ENCODE results near the gene NUB1.

NUB1 gene

DNA sequence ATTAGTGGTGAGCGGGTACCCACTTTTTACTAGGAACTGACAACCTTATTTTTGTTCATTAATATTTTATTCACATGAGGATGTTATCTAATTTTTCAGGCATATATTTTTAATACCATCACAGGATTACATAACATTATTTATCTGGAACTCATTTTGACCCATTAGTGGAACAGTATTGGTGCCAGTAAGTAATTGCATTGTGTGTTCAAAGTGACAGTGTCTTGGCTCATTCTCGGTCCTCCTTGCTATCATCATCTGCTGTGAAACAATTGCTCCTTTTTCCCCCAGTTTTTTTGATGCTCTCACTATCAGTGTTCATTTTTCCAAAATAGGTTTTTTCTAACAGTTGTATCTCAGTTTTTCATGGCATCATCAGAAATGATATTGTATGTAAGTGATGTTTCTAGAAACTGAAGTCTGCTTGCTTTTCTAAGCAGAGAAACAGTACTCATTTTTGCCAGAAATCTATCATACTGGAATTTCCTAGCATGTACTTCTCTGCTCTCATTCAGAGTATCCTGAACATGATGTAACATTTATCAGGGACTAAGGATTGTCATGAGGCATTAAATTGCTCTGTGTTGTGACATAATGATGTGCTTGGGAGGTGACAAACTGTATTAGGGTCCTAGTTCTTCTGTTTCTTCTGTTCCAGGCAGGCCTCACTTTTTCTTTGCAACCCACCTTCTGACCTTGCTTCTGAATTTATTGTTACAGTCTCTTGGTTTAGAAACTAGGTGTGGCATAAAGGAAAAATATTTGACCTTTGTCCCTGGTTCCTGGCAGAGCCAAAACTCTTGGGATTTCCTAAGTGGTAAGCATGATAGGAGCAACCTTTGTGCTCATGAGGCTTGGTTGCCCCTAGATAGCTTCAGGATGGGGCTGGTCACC lies 4.2 kb downstream of the NUB1 start:
- DNase-seq (ENCODE audit: low spot score): no peak

GRCh38 chr7:151346470-151346769 lies 4.8 kb downstream of the NUB1 start:
- DNase-seq (ENCODE audit: low spot score): no peak

- DNase-seq (ENCODE audit: low spot score): no peak
Measured at GRCh38 chr7:151347200-151347599, 5.6 kb downstream of the NUB1 start.

DNA sequence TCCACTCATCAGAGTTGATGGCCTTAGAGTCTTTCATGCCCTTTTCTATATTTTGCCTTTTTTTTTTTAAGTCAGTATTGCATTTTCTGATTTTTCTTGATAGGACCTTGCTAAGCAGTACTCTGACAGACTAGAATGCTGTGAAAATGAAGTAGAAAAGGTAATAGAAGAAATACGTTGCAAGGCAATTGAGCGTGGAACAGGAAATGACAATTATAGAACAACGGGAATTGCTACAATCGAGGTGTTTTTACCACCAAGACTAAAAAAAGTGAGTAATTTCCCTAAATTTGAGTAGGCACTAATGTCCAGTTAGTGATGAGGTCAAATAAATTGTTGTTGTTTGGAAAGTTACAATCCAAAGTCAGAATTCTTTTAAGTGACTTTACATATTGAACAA lies 7.4 kb downstream of the NUB1 start:
- no peak for DNase-seq (ENCODE audit: low spot score)

DNA sequence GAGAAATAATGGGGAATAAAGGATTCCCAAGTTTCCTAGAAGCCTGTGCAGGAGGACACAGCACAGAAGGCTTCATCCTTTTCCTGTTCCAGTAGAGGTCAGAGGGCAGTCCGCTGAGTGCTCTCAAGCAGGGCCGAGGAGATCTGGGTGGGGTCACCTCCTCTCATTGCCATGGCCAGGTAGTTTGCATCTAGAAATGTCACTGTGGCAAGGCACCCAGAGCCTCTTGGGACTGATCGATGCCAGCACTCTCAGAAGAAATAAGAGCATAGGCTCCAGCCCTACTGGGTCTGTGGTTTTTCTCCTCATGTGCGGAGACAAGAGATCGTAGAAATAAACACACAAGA lies 7.9 kb downstream of the NUB1 start:
- no peak for DNase-seq (ENCODE audit: low spot score)

GRCh38 chr7:151351027-151351426 lies 9.4 kb downstream of the NUB1 start:
- DNase-seq (ENCODE audit: low spot score): no peak

DNA sequence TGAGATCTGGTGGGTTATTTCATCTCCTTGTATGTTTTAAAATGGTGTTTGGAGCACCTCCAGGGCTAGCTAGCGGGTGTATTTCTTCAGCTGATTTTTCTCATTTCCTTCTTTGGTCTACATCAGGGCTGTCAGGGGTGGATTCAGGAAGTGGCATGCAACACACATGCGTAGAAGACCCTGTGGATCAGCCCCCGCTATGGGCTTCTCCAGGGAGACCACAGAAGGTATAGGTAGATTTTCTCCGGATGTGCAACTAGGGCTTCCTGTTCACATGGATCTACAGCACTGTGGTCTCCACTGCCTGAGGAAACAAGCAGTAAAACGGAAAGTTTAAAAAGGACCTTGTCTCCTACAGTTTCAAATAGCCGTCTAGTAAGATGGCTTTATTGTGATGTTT lies 10.4 kb downstream of the NUB1 start:
- no peak for DNase-seq (ENCODE audit: low spot score)

DNA sequence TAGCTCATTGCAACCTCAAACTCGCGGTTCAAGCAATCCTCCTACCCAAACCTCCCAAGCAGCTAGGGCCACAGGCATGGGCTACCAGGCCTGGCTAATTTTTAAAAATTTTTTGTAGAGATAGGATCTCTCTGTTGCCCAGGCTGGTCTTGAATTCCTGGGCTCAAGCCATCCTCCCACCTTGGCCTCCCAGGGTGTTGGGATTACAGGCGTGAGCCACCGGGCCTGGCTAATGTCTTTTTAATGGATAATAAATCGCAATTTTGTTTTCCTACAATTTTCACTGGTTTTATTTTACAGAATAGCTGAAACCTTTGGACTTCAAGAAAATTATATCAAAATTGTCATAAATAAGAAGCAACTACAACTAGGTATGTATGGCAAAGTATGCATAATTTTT lies 10.9 kb downstream of the NUB1 start:
- DNase-seq (ENCODE audit: low spot score): no peak

DNA sequence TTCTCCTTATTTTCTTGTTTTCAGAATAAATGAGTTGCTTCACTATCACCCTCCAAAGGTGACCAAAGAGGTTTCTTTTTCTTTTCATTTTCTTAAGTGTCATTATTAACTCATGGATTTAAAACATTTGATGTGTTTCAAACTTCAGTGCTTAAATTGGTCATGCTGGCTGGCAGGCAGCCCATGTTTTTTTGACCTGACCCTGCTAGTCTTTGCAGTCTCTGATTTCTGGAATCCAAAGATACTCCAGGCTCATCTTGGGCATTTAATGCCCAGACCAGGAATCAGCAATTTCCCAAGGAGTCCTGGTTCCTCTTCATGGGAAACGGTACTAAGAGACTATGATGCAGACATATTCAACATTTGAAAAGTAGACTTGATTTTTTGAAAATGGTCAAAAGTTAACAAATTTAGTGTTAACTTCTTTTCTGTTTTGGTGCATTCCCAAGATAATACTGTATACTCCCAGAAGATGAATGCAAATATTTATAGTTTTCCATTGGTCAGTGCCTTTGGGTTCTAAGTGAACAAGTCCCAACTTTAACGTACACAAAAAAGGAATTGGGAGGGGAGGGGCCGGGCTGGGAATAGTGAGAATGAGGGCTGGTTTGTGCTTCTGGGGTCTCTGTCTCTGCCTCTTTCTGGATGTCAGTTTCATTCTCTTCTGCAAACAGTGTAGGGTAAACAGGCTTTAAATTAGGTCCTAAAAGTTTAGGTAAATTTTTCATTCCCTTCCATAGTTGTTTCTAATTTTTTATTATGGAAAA lies 19.8 kb downstream of the NUB1 start:
- no peak for DNase-seq (ENCODE audit: low spot score)

DNA sequence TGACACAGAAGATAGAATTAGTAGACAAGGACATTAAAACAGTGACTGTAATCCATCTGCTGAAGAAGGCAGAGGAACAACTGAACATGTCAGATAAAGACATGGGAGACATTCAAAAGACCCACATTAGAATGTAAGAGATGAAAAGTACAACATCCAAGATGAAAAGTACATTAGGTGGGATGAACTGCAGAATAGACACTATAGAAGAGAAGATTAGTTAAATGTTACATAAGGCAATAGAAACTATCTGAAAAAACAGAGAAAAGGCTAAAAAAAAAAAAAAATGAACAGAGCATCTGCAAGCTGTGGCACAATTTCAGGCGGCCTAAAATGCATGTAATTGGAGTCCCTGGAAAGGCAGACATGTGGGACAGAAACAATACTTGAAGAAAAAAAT lies 21.6 kb downstream of the NUB1 start:
- DNase-seq (ENCODE audit: low spot score): no peak

- DNase-seq (ENCODE audit: low spot score): no peak
Measured at GRCh38 chr7:151366166-151366879, 24.7 kb downstream of the NUB1 start.

DNA sequence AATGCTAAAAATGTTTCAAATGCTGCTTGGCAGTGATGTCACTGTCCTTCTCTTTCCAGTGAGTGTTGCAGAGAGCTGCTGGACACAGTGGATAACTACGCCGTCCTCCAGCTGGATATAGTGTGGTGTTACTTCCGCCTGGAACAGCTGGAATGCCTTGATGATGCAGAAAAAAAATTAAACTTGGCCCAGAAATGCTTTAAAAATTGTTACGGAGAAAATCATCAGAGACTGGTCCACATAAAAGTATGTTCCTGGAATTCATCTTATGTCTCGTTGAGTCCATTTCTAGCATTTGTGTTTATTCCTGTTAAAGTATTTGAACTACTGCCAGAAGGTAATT lies 25.2 kb downstream of the NUB1 start:
- no peak for DNase-seq (ENCODE audit: low spot score)

GRCh38 chr7:151367284-151367683 lies 25.7 kb downstream of the NUB1 start:
- no peak for DNase-seq (ENCODE audit: low spot score)

GRCh38 chr7:151368136-151368571 lies 26.5 kb downstream of the NUB1 start:
- DNase-seq (ENCODE audit: low spot score): peak; percentile 81

DNA sequence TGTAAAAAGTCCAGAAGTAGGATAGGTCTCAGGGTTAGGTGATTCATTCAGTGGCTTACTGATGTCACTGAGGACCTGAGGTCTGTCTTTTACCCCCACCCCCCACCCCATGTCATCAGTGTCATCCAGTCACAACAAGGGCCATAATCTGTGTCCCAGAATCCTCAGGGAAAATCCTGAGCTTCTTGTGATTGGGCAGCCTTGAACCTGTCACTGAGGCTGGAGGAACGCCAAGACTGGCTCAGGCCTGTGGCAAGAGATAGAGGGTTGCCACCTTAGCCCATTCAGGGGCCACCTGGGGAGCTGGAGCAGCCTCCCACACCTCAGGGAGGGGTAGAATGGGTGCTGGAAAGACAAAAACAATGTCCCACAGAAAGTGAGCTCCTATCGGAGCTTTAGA lies 29.7 kb downstream of the NUB1 start:
- no peak for DNase-seq (ENCODE audit: low spot score)

DNA sequence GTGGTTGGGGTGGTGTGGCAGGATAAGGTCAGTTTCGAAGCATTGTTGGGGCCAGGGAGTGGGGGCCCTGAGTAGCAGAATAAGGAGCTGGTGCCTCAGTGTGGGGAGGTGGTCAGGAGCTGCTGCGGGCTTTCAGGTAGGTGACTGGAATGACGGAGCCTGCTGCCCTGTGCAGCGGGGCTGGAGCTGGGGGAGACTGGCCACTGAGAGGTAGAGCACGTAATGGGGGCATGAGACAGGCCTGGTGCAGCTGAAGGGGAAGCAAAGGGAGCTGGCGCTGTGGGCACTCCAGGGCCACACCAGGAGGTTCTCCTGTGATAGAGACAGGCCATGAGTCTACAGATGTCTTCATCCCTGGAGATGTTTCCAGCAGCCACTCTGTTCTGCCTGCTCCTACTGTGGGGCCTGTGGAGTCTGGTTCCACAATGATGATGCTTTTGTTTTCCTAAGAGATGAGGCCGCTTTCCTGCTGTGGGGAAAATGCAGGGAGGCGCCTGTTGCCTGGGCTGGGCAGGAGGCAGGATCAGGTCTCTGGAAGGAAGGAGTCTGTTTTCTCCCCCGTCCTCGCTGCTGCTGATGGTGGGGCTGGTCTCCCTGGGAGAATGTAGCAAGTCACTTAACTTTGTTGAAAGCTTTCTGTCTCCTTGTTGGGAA lies 31.1 kb downstream of the NUB1 start:
- no peak for DNase-seq (ENCODE audit: low spot score)

- DNase-seq (ENCODE audit: low spot score): no peak
Measured at GRCh38 chr7:151373599-151373998, 32.0 kb downstream of the NUB1 start.

GRCh38 chr7:151374139-151374538 lies 32.5 kb downstream of the NUB1 start:
- no peak for DNase-seq (ENCODE audit: low spot score)

- no peak for DNase-seq (ENCODE audit: low spot score)
Measured at GRCh38 chr7:151374726-151375125, 33.1 kb downstream of the NUB1 start.

- no peak for DNase-seq (ENCODE audit: low spot score)
Measured at GRCh38 chr7:151375530-151376217, 34.1 kb downstream of the NUB1 start.

DNA sequence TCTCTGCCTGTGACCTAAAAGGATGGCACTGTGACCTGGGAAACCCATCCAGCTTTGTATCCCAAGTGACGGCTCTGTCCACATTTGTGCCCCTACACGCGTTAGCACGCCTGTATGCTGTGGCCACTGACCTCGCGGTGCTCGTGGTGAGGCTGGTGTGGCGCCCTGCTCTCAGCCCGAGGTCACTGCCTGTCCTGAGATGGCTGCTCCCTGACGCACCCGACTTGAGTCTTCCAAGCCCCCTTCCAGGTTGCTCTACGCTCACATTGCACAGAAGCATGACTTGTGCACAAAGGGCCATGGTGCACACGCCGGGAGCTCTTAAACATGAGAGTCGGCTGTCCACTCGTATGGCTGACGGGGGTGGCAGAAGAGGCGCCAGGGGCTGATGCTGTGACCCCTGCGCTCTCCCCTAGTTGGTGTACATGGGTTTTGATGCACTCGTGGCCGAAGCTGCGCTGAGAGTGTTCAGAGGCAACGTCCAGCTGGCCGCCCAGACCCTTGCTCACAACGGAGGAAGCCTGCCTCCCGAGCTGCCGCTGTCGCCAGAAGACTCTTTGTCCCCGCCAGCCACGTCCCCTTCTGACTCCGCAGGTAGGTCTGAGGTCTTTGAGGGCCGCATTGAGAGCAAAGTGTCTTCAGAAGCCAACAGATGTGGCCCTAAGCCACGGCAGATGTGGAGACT lies 34.7 kb downstream of the NUB1 start:
- DNase-seq (ENCODE audit: low spot score): no peak

All from SK-N-DZ (cell line).